HG02588 (cell line): ENCODE data around the gene PRR35.

Source experiments
- ATAC-seq: cut with Tn5 transposase; IDR thresholded peaks from one replicate; pipeline ENCODE4 v1.9.1; 2021; ENCODE audit warnings: mild to moderate bottlenecking, moderate library complexity; ENCODE audit not compliant: unreplicated experiment

Gene PRR35

DNA sequence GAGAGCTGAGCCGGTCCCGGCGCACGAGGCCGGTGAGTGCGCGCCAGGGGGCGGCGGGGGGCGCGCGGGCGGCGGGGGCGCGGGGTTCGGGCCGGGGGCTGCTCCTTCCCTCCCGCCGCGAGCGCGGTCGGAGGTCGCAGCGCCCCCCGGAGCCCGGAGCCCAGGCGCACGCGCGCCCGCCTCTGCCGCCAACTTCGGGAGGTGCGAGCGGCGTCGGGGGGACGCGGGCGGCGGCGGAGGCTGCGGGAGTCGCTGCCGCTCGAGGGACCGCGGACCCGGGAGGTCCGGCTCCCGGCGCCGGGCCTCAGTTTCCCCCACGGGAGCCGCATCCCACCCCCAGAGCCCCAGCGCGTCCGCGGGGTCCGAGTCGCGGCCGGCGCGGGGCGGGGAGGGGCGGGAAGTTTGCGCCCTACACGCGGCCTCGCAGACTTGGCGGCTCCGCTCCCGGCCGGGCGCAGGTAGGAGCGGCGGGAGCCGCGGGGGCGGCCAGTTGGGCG lies at the start of gene PRR35:
Gene PRR35, plus strand, starts transcription at position 191 of the 497 bp plus-strand sequence. CDS start 2,901 bp downstream, outside the sequence.
- ATAC-seq, result no peak

DNA sequence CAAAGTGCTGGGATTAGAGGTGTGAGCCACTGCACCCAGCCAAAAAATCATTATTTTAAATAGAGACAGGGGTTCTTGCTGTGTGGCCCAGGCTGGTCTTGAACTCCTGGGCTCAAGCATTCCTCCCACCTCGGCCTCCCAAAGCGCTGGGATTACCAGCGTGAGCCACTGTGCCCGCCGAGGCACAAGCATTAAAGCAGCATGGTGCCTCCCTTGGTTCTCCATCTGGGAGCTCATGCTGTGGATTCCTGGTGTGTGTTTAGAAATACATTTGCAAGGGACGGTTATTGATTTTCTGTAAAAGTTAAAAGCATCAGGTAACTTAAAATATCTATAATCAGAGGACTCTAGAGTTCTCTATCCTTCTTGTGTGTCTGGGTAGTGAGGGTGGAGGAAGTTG lies 47.4 kb upstream of the PRR35 start:
- ATAC-seq, result no peak

DNA sequence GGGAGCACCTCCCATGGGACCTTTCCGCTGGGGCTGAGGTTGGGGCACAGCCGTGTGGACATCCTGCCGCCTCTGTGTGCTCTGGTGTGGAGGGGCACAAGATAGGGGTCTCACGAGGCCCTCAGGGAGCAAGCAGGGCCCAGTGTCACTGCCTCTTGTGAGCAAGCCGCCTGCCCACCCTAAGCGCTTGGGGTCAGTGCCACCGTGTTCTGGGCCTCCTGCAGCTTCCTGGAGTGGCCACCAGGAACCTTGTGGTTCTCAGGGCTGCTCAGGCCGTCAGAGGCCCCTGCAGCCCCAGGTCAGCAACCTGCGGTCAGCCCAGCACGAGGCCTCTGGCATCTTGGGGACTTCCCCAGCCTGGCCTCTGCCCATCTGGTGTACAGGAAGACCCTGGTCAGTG lies 46.2 kb upstream of the PRR35 start:
- no peak for ATAC-seq

DNA sequence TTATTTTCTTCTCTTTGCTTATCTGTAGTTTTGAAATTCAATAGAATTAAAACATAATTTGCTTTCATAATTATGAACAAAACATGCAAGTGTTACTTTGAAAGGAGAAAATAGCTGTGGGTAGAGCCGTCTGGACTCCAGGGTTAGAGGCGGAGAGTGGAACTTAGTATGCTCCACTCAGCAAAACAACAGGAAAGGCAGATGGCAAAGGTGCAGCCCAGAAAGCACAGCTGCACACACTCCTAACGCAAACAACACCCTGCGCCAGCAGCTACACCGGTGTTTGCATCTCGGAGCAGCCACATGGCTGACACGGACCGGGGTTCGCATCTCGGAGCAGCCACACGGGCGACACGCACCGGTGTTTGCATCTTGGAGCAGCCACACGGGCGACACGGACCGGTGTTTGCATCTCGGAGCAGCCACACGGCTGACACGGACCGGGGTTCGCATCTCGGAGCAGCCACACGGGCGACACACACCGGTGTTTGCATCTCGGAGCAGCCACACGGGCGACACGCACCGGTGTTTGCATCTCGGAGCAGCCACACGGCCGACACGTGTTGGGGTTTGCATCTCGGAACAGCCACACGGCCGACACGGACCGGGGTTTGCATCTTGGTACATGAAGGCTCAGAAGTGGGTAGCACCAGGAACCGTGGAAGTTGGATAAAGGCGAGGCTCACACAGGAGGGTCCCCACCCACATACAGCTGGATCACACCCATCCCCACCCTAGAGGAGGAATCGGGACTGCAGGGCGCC lies 44.8 kb upstream of the PRR35 start:
- no peak for ATAC-seq

DNA sequence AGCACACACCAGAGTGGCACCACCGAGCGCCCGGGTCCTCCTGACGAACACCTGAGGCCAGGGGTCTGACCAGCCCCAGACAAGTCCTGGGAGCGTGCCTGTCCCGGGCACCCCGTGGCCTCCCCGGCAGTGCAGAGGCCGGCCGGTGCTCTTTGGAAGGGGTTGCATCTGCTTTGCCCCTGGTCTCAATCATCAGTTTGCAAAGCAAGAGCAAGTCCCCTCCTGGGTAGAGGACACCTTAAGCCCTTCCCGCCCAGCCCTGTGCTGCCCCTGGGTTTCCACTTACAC lies 44.3 kb upstream of the PRR35 start:
- ATAC-seq, result no peak

DNA sequence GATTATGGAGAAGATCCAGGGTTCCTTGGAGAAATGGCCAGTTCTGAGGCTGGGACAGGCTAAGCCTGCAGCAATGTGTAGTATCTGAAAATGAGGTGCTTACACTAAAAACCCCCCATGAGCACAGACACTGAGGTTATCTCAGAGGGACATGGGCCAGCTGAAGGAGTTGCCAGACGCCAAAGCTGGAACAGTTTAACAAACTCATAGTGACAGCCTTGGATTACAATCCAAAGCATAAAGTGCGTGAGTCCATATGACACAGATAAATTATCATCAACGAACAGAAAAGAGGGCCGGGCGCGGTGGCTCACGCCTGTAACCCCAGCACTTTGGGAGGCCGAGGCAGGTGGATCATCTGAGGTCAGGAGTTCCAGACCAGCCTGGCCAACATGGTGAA lies 43.9 kb upstream of the PRR35 start:
- no peak for ATAC-seq

DNA sequence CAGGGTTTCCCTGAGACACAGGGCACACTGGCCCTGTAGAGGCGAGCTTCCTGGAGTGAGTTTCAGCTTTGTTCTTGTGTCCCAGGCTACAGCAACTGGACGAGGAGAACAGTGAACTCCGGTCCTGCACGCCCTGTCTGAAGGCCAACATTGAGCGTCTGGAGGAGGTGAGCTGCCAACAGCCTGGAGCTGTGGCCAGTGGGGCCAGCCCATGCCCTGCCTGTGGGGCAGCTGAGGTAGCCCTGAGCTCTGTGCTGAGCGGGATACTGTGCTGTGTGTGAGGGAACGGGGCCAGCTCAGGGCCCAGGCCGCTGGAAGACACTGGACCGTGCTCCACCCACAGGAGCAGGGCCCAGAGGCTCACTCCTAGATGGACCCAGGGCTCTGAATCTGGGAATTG lies 41.3 kb upstream of the PRR35 start:
- no peak for ATAC-seq

DNA sequence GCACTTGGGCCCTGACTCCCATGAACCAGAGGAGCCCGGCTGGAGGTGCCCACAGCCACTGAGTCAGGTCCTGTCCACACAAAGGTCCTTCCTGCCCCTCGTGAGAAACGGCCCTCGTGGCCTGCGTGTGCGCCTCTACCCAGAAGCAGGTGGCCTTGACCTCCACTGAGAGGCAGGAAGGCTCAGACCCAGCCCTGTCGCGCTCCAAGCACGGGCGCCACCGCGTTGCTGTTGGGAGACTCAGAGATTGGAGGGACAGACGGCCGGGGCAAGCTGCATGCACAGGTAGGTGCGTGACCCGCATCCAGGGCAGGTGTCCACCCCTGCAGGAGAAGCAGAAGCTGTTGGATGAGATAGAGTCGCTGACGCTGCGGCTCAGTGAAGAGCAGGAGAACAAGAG lies 40.8 kb upstream of the PRR35 start:
- no peak for ATAC-seq

DNA sequence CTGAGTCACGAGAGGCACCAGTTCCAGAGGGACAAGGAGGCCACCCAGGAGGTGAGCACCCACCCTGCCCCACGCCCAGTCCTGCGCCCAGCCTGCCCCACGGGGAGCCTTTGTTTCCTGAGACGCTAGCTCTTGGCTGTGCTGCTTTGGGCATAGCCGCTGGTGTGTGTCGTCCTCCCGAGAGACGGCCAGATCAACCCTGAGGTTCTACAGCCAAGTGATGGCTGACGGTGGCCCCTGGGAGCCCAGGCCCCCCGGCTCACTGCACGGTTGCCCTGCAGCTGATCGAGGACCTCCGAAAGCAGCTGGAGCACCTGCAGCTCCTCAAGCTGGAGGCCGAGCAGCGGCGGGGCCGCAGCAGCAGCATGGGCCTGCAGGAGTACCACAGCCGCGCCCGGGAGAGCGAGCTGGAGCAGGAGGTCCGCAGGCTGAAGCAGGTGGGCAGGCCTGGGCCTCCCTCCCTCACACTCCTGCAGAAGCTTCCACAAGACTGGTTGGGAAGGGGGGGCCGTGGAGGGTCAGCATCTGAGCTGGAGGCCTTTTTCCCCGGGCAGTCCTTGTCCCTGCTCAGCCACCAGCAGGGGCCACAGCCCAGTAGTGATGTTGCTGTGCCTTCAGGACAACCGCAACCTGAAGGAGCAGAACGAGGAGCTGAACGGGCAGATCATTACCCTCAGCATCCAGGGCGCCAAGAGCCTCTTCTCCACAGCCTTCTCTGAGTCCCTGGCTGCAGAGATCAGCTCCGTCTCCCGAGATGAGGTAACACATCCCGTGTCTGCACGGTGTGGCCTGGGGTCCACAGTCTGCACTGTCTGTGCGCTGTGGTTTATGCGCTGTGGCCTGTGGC lies 40.1 kb upstream of the PRR35 start:
- ATAC-seq, result no peak

DNA sequence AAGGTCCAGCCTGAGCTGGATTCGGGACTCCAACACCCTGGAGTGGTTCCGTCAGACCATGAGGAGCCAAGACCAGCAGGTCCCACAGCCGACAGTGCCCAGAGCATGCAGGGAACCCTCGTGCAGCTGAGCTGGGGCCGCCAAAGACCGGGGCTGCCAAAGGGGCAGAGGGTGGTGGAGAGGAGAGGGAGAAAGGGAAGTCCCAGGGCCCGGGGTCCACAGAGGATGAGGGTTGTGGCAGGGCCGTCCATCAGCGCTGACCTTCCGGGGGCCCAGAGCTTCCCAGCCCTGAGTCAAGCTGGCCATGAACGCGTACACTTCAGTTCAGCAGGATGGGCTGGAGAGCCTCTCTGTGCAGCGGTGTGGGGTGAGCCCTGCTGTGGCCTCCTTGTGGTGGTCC lies 39.3 kb upstream of the PRR35 start:
- no peak for ATAC-seq

DNA sequence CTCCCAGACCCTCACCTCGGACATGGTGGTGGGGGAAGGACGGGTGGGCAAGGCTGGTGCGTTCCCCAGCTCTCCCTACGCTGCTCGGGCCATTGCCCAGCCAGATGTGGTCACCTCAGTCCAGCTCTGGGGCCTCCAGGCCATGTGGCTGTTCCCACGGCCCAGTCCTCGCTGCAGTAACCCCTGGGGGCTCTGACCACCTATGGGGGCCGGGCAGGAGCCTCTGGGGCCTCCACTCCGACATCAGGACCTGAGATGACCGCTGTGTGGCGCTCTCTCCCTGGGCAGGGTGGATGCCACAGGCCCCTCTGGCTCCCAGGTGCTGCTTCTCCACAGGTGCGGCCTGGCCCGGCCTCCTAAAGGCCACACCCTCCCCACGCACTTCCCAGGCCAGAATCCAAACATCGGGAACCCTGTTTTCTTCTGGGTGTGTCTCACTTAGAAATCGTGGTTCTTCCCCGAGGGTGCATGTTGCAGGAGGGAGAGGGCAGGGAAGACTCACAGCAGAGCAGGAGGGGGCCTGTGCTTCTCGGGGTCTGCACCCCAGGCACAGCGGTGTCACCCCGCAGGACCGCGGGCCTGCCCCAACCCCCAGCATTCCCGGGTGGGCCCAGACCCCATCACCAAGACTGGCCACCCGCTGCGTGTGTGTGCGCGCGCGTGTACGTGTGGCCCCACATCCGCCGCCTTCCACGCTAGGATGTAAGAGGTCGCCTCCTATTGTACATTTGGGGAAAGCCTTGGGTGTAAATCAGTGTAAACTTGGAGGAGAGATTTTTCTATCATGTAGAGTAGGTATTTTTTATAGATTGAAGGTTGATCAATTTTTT lies 38.6 kb upstream of the PRR35 start:
- ATAC-seq, result no peak

DNA sequence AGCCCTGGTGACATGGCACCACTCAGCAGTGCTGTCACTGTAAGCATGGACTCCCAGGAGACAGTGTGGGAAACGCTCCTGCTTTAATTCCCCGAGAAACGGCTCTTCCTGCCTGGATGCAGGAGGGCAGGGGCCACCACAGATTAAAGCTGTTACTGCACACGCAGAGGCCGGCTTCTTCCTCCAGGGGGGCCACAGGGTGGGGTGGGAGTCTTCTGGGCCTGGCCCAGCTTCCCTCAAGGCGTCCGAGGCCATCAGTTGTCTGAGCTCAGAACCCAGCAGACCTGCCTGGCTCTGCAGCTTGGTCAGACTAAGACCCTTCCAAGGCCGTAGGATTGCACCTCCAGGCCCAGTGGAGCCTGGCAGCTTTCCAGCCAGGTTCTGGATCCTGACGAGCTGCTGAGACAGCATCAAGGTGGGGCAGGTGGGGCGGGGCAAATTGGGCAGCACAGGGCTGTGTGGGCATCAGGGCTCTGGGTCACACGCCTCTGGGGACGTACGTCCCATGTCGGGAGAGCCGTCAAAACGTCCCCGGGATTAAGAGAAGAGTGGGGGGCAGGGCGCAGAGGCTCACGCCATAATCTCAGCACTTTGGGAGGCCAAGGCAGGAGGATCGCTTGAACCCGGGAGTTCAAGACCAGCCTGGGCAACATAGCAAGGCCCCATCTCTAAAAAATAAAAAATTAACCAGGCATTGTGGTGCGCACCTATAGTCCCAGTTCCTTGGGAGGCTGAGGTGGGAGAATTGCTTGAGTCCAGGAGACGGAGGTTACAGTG lies 37.7 kb upstream of the PRR35 start:
- ATAC-seq, result no peak

DNA sequence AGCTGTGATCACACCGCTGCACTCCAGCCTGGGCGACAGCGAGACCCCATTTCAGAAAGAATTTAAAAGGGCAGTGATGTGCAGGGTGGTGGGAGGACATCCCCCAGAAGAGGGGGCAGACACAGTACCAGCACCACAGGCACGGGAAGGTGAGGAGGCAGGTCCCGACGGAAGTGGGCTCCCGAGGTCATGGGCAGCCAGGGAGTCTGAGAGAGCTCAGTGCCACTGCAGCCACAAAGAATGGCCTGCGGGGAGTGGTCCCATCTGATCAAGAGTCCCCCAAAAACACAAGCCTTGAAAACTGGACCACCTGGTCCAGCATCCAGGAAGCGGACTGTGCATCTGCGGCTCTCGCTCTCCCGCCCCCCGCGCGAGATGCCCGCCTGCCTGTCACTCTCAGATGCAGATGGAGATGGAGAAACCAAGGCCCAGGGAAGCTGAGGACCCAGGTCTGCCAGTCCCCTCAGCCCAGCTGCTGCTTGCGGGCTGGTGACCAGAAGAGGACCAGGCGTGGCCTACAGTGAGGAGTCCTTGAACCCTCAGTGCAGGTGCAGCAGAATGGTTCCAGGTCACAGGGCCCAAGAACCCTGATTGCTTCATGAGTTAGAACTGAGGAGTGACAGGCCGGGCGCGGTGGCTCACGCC lies 37.0 kb upstream of the PRR35 start:
- ATAC-seq, result no peak

DNA sequence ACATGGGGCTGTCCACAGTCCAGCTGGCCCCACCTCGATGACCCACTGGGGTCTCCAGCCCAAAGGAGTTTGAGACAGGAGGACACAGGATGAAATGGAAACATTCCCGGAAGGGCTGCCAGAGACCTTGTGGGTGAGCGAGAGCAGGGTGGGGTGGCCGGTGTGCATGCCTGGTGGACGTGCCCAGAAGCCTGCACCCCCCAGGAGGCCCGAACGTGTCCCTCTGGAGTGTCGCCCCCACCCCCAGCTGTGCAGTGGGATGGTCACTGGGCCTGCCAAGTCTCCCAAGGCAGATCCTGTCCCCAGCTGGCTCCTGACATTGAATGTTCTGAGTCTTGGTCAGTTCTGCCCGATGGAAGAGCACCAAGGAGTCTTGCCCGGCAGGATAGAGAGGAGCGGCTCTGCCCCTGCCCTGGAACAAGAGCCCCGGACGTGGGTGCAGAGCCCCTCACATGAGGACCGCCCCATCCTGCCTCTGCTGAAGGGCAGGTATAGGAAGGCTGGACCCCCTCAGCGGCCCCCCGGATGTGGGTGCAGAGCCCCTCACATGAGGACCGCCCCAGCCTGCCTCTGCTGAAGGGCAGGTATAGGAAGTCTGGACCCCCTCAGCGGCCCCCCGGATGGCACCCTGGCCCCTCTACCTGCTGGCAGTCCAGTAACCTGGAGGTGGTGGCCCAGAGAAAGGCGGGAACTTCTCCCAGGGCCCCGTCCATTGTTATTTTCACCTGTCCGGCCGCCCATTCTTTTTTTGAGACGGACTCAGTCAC lies 35.7 kb upstream of the PRR35 start:
- ATAC-seq, result no peak

DNA sequence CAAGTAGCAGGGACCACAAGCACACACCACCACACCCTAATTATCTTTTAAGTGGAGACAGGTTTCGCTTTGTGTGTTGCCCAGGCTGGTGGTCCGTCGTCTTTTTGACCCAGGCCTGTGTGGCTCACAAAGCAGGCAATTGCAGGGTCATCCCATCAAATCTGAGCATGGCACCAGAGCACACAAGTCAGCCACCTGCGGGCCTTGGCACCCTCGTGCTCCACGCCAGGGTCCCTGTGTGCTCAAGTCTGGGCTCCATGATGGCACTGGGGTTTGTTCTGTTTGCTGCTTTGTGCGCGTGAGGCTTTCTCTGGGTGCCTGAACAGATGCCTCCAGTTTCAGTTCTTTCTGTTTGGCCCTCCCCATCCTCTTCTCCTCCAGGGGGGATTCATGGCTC lies 35.1 kb upstream of the PRR35 start:
- ATAC-seq, result no peak

DNA sequence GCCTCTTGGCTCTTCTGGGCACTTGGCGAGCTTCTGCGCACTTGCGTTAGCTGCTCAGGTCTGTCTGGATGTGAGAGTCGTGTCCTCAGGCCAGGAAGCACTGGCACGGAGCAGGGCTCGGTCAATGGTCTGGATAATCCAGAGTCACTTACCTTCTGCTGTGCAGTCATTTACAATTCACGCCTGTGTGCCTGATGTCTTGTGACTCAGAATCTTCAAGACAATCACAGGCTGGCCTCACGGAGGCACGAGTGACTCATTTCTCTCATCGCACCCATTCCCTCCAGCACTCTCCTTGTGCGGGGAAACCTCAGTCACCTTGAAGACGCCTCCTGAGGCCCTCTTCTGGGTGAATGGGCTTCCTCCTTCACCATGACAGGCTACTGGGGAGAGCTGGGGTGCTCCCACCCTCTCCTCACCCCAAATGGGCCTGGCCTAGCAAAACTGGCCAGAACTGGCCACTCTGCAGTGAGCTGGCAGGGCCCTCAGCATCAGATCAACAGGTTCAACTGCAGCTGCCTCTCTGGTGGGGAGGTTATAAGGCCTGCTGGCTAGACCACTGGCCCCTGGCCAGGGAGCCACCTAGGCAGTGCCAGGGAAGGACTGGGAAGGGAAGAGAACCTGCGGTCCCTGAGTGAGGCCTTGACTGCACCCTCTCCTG lies 34.5 kb upstream of the PRR35 start:
- ATAC-seq, result no peak

DNA sequence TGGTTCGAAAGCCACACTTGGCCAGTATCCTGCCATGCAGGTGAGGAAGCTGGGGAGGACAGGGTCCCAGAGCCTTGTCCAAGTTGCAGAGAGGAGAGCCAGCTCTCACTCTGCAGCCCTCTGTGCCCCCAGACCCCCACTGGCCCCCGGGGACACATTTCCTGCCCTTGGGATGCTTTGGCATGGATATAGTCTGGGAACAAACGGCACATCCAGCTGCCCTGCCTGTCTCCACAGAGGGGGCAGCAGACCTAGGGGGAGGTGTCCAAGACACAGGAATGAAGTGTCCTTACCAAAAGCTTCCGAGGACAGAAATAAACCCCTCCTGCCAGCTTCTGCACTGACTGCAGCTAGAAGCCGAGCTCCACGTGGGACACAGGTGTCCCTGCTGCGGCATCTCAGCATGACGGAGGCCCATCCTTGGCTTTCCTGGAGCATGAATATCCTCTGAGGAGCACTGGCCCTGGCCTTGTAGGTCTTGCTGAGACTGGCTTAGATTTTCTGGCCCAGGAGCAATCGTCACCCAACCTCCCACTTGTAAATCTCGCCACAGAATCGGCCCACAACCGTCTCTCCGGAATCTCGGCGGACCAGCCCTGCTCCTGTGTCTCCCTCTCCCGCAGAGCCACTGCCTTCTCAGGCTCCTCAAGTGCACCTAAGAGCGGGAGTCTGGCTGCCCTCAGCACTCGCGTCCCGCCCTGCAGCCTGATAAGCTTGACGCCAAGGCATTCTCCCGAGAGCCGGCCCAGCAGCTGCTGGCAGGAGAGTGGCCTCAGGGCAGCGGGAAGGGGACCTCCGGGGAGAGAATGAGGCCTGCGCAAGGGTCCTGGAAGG lies 33.8 kb upstream of the PRR35 start:
- no peak for ATAC-seq
